ENCODE results near the gene C6orf89.

C6orf89 gene

GRCh38 chr6:36853325-36853724, 32.4 kb upstream of the C6orf89 start:
- DNase-seq = no peak

DNA sequence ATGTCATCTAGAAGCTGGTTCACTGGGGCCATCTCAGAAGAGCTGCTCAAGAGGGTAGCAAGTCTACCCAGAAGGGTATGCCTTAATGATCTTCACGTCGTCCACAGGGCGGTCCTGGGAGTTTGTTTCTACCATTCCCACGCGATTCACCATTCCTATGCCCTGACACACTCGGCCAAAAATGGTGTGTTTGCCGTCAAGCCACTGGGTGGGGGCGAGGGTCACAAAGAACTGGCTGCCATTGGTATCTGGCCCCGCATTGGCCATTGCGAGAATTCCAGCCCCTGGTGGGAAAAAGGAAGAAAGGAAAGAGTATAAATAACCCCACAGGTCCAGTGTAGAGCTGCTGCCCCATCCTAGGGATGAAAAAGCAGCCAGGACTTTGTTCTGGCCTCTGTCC, 30.0 kb upstream of the C6orf89 start:
- no peak for DNase-seq

DNA sequence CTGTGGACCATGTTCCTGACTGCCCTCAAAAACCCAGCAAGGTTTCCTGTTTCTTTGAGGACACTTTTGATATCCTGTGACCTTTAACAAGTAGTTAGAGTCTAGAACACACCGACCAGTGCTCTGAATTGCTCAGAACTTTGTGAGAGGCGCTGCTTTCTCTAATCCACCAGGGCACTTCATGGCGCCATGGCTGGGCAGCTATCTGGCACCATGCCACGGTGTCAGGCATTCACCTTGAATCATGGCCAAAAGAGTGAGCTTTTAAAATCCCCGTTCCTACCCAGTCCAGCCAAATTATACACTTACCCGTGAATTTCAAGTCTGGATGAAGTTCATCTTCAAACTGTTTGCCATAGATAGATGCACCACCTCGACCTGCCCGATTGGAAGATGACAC, 29.5 kb upstream of the C6orf89 start:
- no peak for DNase-seq

GRCh38 chr6:36857325-36857724, 28.4 kb upstream of the C6orf89 start:
- no peak for DNase-seq

GRCh38 chr6:36858407-36858981, 27.3 kb upstream of the C6orf89 start:
- no peak for DNase-seq

GRCh38 chr6:36860126-36860525, 25.6 kb upstream of the C6orf89 start:
- no peak for DNase-seq

GRCh38 chr6:36862164-36862847, 23.4 kb upstream of the C6orf89 start:
- DNase-seq = no peak

- no peak for DNase-seq
These were observed 22.8 kb upstream of the C6orf89 start for GRCh38 chr6:36862848-36863382.

DNA sequence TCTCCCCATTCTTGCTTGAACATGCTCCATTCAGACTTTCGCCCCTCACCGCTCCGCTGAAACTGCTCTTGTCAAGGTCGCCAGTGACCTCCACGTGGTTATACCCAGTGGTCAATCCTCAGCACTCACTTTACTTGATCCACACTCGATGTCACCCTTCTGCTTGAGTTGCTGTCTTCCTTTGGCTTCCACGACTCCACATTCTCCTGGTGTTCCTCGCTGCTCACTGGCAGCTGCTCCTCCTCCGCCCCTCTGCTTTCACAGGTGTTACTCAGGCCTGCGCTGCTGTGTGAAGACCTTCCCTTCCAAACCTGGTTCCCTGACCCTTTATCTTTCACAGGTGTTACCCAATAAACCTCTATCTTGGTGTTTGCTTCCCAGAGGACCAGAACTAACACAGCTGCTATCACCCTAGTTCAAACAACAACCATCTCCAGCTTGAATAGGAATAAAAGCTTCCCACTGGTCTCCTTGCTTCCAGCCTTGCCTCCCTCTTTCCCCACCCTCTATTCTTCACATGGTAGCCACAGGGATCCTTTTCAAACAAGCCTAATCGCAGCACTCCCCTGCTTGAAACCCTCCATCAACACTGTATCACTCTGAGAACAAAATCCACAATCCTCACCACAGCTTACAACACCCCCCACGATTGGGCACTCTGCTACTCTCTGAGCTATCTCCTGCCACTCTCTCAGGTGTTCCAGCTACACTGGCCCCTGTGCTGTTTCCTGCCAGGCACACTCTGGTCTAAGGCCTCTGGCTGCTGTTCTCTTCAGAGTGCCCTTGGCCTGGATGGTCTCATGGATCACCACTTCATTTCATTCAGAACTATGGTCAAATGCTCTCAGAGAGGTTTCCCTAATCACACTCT, 21.8 kb upstream of the C6orf89 start:
- no peak for DNase-seq

GRCh38 chr6:36865835-36866234, 19.9 kb upstream of the C6orf89 start:
- no peak for DNase-seq

DNA sequence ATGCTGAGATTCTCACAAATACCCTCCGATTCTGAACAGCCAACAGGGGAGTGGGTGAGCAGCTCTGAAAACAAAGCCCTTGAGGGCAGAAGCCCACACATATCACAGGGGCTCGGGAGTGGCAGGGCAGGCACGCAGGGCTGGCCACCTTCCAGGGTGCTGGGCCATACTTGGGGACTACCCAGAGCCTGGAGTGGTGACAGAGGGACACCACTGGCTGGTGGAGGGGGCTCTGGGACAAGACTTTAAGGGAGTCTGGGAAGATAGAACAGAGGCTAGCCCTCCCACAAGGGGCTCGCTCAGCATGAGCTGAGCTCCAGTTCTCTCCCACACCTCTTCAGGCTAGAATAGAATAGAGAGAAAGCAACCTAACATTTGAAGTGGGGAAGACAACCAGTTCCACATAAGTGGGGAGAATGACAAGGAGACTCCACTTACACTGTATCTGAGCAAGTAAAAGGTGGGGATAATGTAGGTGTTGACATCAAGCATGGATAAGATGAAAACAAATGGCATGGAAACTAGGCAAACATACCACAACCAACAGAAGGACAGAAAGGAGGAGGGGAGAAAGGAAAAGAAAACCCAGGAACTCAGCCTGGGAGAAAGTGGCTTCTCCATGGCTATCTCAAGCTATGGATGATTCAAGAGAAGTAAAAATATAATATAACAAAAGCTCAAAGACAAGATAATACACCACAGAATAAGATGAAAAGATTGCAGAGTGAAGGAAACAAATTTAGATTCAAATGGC, 18.1 kb upstream of the C6orf89 start:
- no peak for DNase-seq

DNA sequence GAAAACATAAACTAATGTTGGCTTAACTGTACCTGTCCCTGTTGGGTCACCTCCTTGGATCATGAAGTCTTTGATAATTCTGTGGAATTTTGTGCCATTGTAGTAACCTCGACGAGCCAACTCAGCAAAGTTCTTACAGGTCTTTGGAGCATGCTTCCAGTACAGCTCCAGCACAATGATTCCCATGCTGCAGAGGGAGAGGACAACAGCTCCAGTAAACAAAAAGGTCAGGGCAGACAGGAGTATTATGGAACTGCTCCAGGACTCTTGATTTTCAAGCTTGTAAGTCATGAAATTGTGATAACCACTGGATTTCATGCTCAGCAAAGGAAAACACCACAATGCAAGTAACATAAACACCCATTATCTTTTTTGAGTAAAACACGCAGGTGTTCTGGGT, 14.1 kb upstream of the C6orf89 start:
- DNase-seq = no peak

DNA sequence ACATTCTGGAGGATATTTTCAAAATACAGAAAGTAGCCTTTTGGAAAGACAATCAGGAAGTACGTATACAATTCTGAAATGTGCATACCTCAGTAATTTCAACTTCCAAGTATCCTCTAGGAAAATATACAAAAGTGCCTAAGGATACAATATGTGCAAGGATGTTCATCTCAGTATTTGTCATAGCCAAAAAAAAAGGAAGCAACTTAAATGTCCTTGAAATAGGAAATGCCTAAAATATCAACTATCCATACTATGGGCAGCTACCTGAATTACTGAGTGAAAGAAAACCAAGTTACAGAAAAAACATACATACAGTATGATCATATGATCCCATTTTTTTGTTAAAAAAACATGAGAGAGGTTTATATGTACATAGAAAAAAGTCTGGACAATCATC, 12.6 kb upstream of the C6orf89 start:
- DNase-seq = no peak

GRCh38 chr6:36873612-36874442, 11.9 kb upstream of the C6orf89 start:
- DNase-seq = peak; percentile 30

- peak; percentile 90 for DNase-seq
These were observed 11.1 kb upstream of the C6orf89 start, which contains the start of gene PPIL1 for GRCh38 chr6:36874443-36875249. Gene PPIL1, minus strand, starts transcription at chr6:36874803. Its CDS starts 31 bp downstream, at chr6:36874772.

DNA sequence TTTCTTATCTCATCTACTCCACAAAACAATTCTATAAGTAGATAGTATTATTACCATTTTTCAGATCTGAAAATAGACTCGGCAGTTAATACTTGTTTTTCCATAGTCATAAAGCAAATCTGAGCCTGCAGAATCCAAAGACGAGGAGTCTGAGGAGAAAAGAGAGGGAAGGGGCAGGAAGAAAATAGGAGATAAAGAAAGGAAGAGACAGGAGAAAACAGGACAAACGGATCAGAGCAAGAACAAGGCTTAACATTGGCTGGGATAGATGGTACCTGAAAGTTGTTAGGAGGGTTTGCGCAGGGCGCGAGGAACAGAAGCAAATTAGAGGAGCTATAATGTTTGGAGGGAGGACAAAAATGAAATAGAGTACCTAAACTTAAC, 10.5 kb upstream of the C6orf89 start:
- no peak for DNase-seq

DNA sequence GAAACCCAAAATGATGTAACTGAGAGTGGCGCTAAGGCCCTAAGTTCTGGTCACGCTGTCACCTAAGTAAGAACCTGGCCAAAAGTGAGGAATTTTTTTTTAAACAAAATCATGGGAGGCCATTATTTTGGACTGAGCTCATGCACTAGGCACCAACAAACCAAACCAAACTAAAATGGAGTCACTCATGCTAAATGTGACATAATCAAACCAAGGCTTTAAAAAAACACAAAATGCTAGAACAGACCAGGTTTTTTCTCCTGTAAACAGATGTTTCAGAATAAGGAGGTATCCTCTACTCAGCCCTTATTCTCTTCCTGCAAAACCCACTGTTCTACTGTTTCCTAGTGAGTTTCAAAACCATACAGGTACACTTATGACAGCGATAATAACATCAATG, 1.1 kb upstream of the C6orf89 start:
- DNase-seq = no peak

- DNase-seq = no peak
These were observed 1.3 kb downstream of the C6orf89 start for GRCh38 chr6:36886950-36887618.

- no peak for DNase-seq
These were observed 2.4 kb downstream of the C6orf89 start for GRCh38 chr6:36888115-36888643.

All from activated CD4-positive, alpha-beta T cell treated with anti-CD3 and anti-CD28 coated beads for 48 hours (primary cell).